Fibroblast of lung (primary cell): Measurements from ENCODE around the gene ABHD16A. TPM values are rescaled to one million over a fixed set of nuclear protein-coding genes. Genes with fewer than 3 reads are reported as not detected.

Source experiments
- DNase-seq, 2 donors: peaks; one replicate each; pipeline versions ENCODE4 v3.0.0 to v3.0.0-alpha.2; 2010; ENCODE audit warnings: low read depth in 2 of 2
- H2AFZ ChIP-seq: 2 replicates; pipeline ENCODE4 v1.5.1; 2012; ENCODE audit warnings: low read length, control low read depth, inconsistent platforms
- H3K27ac ChIP-seq: 2 replicates; pipeline ENCODE4 v1.5.1; 2011; ENCODE audit warnings: low read length, control low read depth; ENCODE audit not compliant: insufficient read depth
- H3K27me3 ChIP-seq: 2 replicates; pipeline ENCODE4 v1.5.1; 2011; ENCODE audit warnings: mild to moderate bottlenecking, low read length; ENCODE audit not compliant: control insufficient read depth, insufficient read depth
- H3K36me3 ChIP-seq: 2 replicates; pipeline ENCODE4 v1.5.1; 2011; ENCODE audit warnings: low read length; ENCODE audit not compliant: control insufficient read depth, insufficient read depth
- H3K4me1 ChIP-seq: 2 replicates; pipeline ENCODE4 v1.5.1; 2011; ENCODE audit warnings: low read length; ENCODE audit not compliant: control insufficient read depth, insufficient read depth; ENCODE audit errors: extremely low read depth
- H3K4me2 ChIP-seq: 2 replicates; pipeline ENCODE4 v1.5.1; 2011; ENCODE audit warnings: low read length, control low read depth; ENCODE audit not compliant: insufficient read depth; ENCODE audit errors: extremely low read depth
- H3K4me3 ChIP-seq, 4 experiments: fragments of 200-600 bp in 1 of 4; sonication (generic) in 1 of 4; replicated peaks in 1 of 4; 2 replicates each; pipeline ENCODE4 v1.5.1; 2011 to 2016; ENCODE audit warnings: low read length in 4 of 4, low read depth in 3 of 4, mild to moderate bottlenecking in 3 of 4, control low read depth in 2 of 4, inconsistent platforms in 1 of 4, mixed read lengths in 1 of 4; ENCODE audit not compliant: insufficient read depth in 1 of 4; ENCODE audit errors: control extremely low read depth in 1 of 4
- H3K79me2 ChIP-seq: 2 replicates; pipeline ENCODE4 v1.5.1; 2012; ENCODE audit warnings: mild to moderate bottlenecking, low read length, inconsistent platforms; ENCODE audit not compliant: control insufficient read depth, insufficient read depth
- H3K9ac ChIP-seq: 2 replicates; pipeline ENCODE4 v1.5.1; 2011; ENCODE audit warnings: mild to moderate bottlenecking, low read length, control low read depth; ENCODE audit not compliant: insufficient read depth
- H3K9me3 ChIP-seq: 2 replicates; pipeline ENCODE4 v1.5.1; 2012; ENCODE audit warnings: low read depth, low read length; ENCODE audit not compliant: control insufficient read depth, insufficient read depth
- H4K20me1 ChIP-seq: 2 replicates; pipeline ENCODE4 v1.5.1; 2011; ENCODE audit warnings: low read length; ENCODE audit not compliant: control insufficient read depth, insufficient read depth; ENCODE audit errors: extremely low read depth
- CTCF ChIP-seq, 2 donors: IDR thresholded peaks in 1 of 2; conservative IDR thresholded peaks in 1 of 2; 1 replicate in 1 of 2; 2 replicates in 1 of 2; pipeline ENCODE4 v1.5.1; 2011 to 2012; ENCODE audit warnings: low read length in 2 of 2, control low read depth in 1 of 2, inconsistent platforms in 1 of 2, low read depth in 1 of 2, mild to moderate bottlenecking in 1 of 2
- EZH2 ChIP-seq: IDR thresholded peaks from 2 replicates; pipeline ENCODE4 v1.5.1; 2012; ENCODE audit warnings: low read length, control low read depth, mild to moderate bottlenecking; ENCODE audit errors: missing control alignments
- polyA plus RNA-seq, 2 donors: library from polyadenylated mRNA; depleted of rRNA in 1 of 2; stranded (reverse) in 1 of 2; unstranded in 1 of 2; fragments of >200 nt; gene quantifications; 2 replicates each; pipeline ENCODE4 v1.2.1, GENCODE V29; 2011 to 2012; ENCODE audit warnings: missing spikeins in 1 of 2
- total RNA-seq: library from RNA; depleted of rRNA; stranded (reverse); fragments of >200 nt; gene quantifications from 2 replicates; pipeline ENCODE4 v1.2.1, GENCODE V29; 2014

The ABHD16A gene
- total and polyA plus RNA-seq, 2 donors (not counting 1 experiment from before 2014, with no cell fraction given): 25.1 to 72.0 TPM

GRCh38 chr6:31737991-31738979, 35.2 kb upstream of the ABHD16A start:
- TF ChIP-seq EZH2: no peak
- TF ChIP-seq CTCF (conservative IDR thresholded peaks at IDR 0.05 in 1 of 2, IDR thresholded peaks at IDR 0.05 in 1 of 2; ENCODE audit: low read depth in 1 of 2, low read length in 2 of 2): peak; percentile 24 to 34
- DNase-seq: peak; percentile 84 to 87
- Histone ChIP-seq H3K9ac (no peak overlapping the region), H3K4me2 (peak overlapping the region; percentile 55), H3K9me3 (no peaks in the 10 kb centered on the region), H3K4me1 (peaks cover 31% of the 10 kb centered on the region), H4K20me1 (no peaks in the 10 kb centered on the region), H3K27ac (peak overlapping the region; percentile 79), H3K4me3 (peak overlapping the region in 2 of 4 experiments; percentile 17 to 19), H2AFZ (peak overlapping the region; percentile 42), H3K27me3 (no peaks in the 10 kb centered on the region), H3K36me3 (peaks cover 7% of the 10 kb centered on the region), H3K79me2 (peaks cover 44% of the 10 kb centered on the region)

- Histone ChIP-seq H3K9me3 (no peaks in the 10 kb centered on the region), H3K4me3 (peak overlapping the region in 1 of 4 experiments; percentile 19), H3K79me2 (peaks cover 48% of the 10 kb centered on the region), H3K9ac (no peak overlapping the region), H3K4me1 (peaks cover 31% of the 10 kb centered on the region), H4K20me1 (no peaks in the 10 kb centered on the region), H3K36me3 (peaks cover 9% of the 10 kb centered on the region), H3K27ac (peak overlapping the region; percentile 79), H3K27me3 (no peaks in the 10 kb centered on the region), H2AFZ (no peak overlapping the region), H3K4me2 (peak overlapping the region; percentile 49)
- no peak for TF ChIP-seq EZH2
- TF ChIP-seq CTCF (conservative IDR thresholded peaks at IDR 0.05 in 1 of 2, IDR thresholded peaks at IDR 0.05 in 1 of 2; ENCODE audit: low read depth in 1 of 2, low read length in 2 of 2): no peak
- DNase-seq: peak in 1 of 2 donors; percentile 65
Observed at GRCh38 chr6:31737315-31737990, 34.3 kb upstream of the ABHD16A start.

GRCh38 chr6:31736768-31737314, 33.7 kb upstream of the ABHD16A start:
- no peak for DNase-seq
- Histone ChIP-seq H3K9me3 (no peaks in the 10 kb centered on the region), H3K27me3 (no peaks in the 10 kb centered on the region), H3K9ac (peak overlapping the region; percentile 77), H3K27ac (peak overlapping the region; percentile 88), H4K20me1 (no peaks in the 10 kb centered on the region), H2AFZ (peak overlapping the region; percentile 41), H3K4me2 (peak overlapping the region; percentile 98), H3K36me3 (peaks cover 15% of the 10 kb centered on the region), H3K4me1 (peaks cover 32% of the 10 kb centered on the region), H3K4me3 (peak overlapping the region; percentile 89 to 99 (median 97)), H3K79me2 (peaks cover 52% of the 10 kb centered on the region)
- TF ChIP-seq EZH2 (no peak), CTCF (conservative IDR thresholded peaks at IDR 0.05 in 1 of 2, IDR thresholded peaks at IDR 0.05 in 1 of 2; ENCODE audit: low read depth in 1 of 2, low read length in 2 of 2) (no peak)
